Adrenal gland (tissue), 12 donors: Measurements from ENCODE around the gene MTUS2. TPM values are rescaled to one million over a fixed set of nuclear protein-coding genes. Genes with fewer than 3 reads are reported as not detected.

ENCODE experiments used
- DNase-seq, 7 donors: peaks; one replicate each; pipeline ENCODE4 v3.0.0-alpha.2; 2019 to 2020
- H3K27ac ChIP-seq, 5 donors: fragments of 200-600 bp; sonication (generic) in 4 of 5; 1 replicate in 3 of 5; 2 replicates in 2 of 5; pipeline versions ENCODE4 v1.5.1 to v1.8.0; 2016 to 2020; ENCODE audit warnings: mild to moderate bottlenecking in 1 of 5
- H3K27me3 ChIP-seq: fragments of 200-600 bp; 2 replicates; pipeline ENCODE4 v1.8.0; 2021
- H3K36me3 ChIP-seq, 2 donors: fragments of 200-600 bp; replicated peaks in 1 of 2; 1 replicate in 1 of 2; 2 replicates in 1 of 2; pipeline versions ENCODE4 v1.5.1 to v1.8.0; 2018 to 2022
- H3K4me1 ChIP-seq, 2 donors: fragments of 200-600 bp; replicated peaks in 1 of 2; 1 replicate in 1 of 2; 2 replicates in 1 of 2; pipeline versions ENCODE4 v1.5.1 to v1.8.0; 2018 to 2021
- H3K4me3 ChIP-seq, 4 donors: fragments of 200-600 bp; sonication (generic) in 3 of 4; one replicate each; pipeline ENCODE4 v1.5.1; 2016 to 2018
- H3K9me3 ChIP-seq, 3 donors: fragments of 200-600 bp; sonication (generic) in 1 of 3; replicated peaks in 1 of 3; 1 replicate in 2 of 3; 2 replicates in 1 of 3; pipeline versions ENCODE4 v1.5.1 to v1.8.0; 2016 to 2021
- POLR2A ChIP-seq, 2 donors: fragments of 450-650 bp; IDR thresholded peaks; one replicate each; pipeline ENCODE4 v1.6.1; 2017; ENCODE audit warnings: antibody characterized with exemption in 2 of 2, mild to moderate bottlenecking in 2 of 2, moderate library complexity in 1 of 2
- WGBS, 4 donors: extraction: QIAGEN DNeasy Blood & Tissue Kit in 2 of 4; methylation state at CpG; one replicate each; pipeline versions ENCODE4 v1.1.5 to v1.1.7; 2013 to 2017; 5-methylcytosine and 5-hydroxymethylcytosine counted together
- intact Hi-C, 2 donors: fragments of 100-400 bp; cut with DNase I; formaldehyde crosslinking; loops; one replicate each; pipeline versions ENCODE4 v1.14.1 to v1.15.0; 2022 to 2023
- polyA plus RNA-seq, 3 donors: library from polyadenylated mRNA; stranded (reverse); fragments of 200-250 nt in 2 of 3; fragments of 350-450 nt in 1 of 3; fragmentation: Illumina TruSeq in 1 of 3; extraction: RNeasy Lipid Tissue Mini Kit (QIAGEN cat#74804) in 1 of 3; gene quantifications; one replicate each; pipeline ENCODE4 v1.2.3, GENCODE V29; 2013 to 2014
- total RNA-seq, 9 donors: library from RNA; depleted of rRNA in 4 of 9; stranded (reverse); fragments of >200 nt in 4 of 9; fragments of 120-200 nt in 1 of 9; fragmentation: NEBNext Ultra II Directional in 1 of 9; extraction: Animal tissue kit (Norgen Biotek cat#: 25700) in 1 of 9; gene quantifications; one replicate each; pipeline versions ENCODE4 v1.1.0 to v1.2.4, GENCODE V29; 2013 to 2023
- TF ChIP-seq, protein P1 (sequence below), 6 experiments: fragments of 450-650 bp in 4 of 6; fragments of 200-600 bp in 2 of 6; sonication (generic) in 1 of 6; IDR thresholded peaks; 1 replicate in 5 of 6; 2 replicates in 1 of 6; pipeline versions ENCODE4 v1.5.1 to v1.8.0; 2016 to 2021; ENCODE audit warnings: antibody characterized with exemption in 6 of 6, mild to moderate bottlenecking in 2 of 6, moderate library complexity in 1 of 6
- donor health status: healthy with polysubstance abuse.
- donor health status: Bipolar disorder and iron deficiency.
- donor health status: DM: yes; HTN: yes; CAD: no.
- donor health status: DM: no; HTN: no; CAD: no.
- donor health status: DM: no; HTN: no; CAD: no.
- donor health status: DM: yes; HTN: yes; CAD: no.

The MTUS2 gene
- total and polyA plus RNA-seq, 12 donors = 0.07 to 0.24 (median 0.14) TPM; not detected in 5

DNA sequence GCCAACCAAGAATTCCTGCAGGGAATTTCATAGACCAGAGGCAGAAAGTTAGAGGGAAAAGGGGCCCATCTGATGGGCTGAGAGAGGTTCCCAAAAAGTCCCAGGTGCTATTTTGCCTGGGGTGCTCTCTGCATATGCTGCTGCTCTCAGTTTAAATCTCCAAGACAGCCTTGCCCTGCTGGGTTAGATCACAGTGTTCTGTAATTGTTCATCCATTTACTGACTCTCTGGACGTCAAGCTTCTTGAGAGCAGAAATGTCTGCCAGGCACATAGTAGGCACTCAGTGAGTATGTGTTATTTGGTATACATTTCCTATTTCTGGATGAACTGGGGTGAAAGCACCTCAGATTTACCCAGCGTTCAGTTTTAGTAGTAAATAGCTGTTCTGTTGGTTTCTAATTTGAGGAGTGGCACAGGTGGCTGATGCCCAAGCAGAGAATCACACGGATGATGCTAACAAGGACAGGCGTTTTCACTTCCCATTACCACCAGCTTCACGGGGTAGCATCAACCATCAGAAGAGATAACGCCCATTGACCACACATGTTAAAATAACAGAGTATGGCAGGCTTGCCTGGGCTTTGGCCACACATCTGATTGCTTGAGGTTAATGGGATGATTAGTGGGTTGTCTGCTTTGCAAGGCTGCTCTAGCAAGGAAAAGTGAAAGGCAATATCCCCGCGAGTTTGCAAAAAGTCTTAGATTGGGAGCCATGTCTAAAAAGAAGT lies 614.2 kb downstream of the MTUS2 start:
- Histone ChIP-seq H3K36me3 (no peaks in the 10 kb centered on the region), H3K4me1 (peaks cover 0 to 20% of the 10 kb centered on the region in 2 donors), H3K4me3 (no peak overlapping the region), H3K9me3 (no peaks in the 10 kb centered on the region), H3K27ac (peak overlapping the region in 2 of 5 donors; percentile 55 to 58), H3K27me3 (no peaks in the 10 kb centered on the region)
- TF ChIP-seq POLR2A (IDR thresholded peaks at IDR 0.05) = no peak
- TF ChIP-seq, protein P1, sequence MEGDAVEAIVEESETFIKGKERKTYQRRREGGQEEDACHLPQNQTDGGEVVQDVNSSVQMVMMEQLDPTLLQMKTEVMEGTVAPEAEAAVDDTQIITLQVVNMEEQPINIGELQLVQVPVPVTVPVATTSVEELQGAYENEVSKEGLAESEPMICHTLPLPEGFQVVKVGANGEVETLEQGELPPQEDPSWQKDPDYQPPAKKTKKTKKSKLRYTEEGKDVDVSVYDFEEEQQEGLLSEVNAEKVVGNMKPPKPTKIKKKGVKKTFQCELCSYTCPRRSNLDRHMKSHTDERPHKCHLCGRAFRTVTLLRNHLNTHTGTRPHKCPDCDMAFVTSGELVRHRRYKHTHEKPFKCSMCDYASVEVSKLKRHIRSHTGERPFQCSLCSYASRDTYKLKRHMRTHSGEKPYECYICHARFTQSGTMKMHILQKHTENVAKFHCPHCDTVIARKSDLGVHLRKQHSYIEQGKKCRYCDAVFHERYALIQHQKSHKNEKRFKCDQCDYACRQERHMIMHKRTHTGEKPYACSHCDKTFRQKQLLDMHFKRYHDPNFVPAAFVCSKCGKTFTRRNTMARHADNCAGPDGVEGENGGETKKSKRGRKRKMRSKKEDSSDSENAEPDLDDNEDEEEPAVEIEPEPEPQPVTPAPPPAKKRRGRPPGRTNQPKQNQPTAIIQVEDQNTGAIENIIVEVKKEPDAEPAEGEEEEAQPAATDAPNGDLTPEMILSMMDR (IDR thresholded peaks at IDR 0.05) = no peak
- WGBS, 4 donors = 74 to 80% (median 74%) methylated on average over 8 of the region's 8 CpGs
- DNase-seq = no peak
- intact Hi-C loops = no loop called here

- WGBS, 4 donors = 53 to 75% (median 68%) methylated on average over 6 of the region's 6 CpGs
- DNase-seq = peak in 3 of 7 donors; percentile 3 to 42 (median 27)
- TF ChIP-seq, protein P1 (IDR thresholded peaks at IDR 0.05) = no peak
- no peak for TF ChIP-seq POLR2A (IDR thresholded peaks at IDR 0.05)
- Histone ChIP-seq H3K9me3 (no peaks in the 10 kb centered on the region), H3K36me3 (no peaks in the 10 kb centered on the region), H3K27me3 (no peaks in the 10 kb centered on the region), H3K4me3 (no peak overlapping the region), H3K4me1 (peaks cover 0 to 20% of the 10 kb centered on the region in 2 donors), H3K27ac (peak overlapping the region in 3 of 5 donors; percentile 8 to 58 (median 55))
- intact Hi-C loops = no loop called here
These were observed 615.2 kb downstream of the MTUS2 start for GRCh38 chr13:29435125-29435911.

DNA sequence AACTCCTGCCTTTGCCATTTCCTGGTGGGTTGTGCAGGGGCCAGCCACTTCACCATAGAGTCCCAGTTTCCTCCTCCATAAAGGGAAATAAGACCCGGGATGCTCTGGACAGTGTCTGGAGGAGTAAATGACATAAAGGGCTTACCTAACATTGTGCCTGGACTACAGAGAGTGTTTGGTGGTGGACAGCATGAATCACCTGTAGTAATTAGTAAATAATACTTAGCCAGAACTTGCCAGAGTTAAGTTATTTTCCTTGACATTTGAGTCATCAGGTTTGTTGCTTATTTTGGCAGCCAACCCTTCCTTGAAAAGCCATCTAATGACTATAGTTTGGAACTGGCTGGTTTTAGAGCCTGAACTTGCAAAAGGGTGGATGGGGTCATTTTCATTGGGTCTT lies 616.2 kb downstream of the MTUS2 start:
- no peak for DNase-seq
- no peaks in the 10 kb centered on the region for H3K9me3 ChIP-seq
- intact Hi-C loops = no loop called here
- 54 to 89% (median 77%) methylated on average over 1 of the region's 1 CpG for WGBS, 4 donors
- peaks cover 0 to 20% of the 10 kb centered on the region in 2 donors for H3K4me1 ChIP-seq
- peak overlapping the region in 2 of 5 donors; percentile 55 to 58 for H3K27ac ChIP-seq
- H3K27me3 ChIP-seq = no peaks in the 10 kb centered on the region
- H3K4me3 ChIP-seq = no peak overlapping the region
- no peaks in the 10 kb centered on the region for H3K36me3 ChIP-seq
- TF ChIP-seq, protein P1 (IDR thresholded peaks at IDR 0.05) = no peak
- TF ChIP-seq POLR2A (IDR thresholded peaks at IDR 0.05) = no peak

GRCh38 chr13:29436721-29437280 lies 616.7 kb downstream of the MTUS2 start:
- TF ChIP-seq POLR2A (IDR thresholded peaks at IDR 0.05) = no peak
- TF ChIP-seq, protein P1 (IDR thresholded peaks at IDR 0.05) = no peak
- Histone ChIP-seq H3K4me3 (no peak overlapping the region), H3K27me3 (no peaks in the 10 kb centered on the region), H3K9me3 (no peaks in the 10 kb centered on the region), H3K4me1 (peaks cover 0 to 20% of the 10 kb centered on the region in 2 donors), H3K27ac (no peak overlapping the region), H3K36me3 (no peaks in the 10 kb centered on the region)
- intact Hi-C loops = no loop called here
- 76 to 90% (median 86%) methylated on average over 3 of the region's 3 CpGs for WGBS, 4 donors
- no peak for DNase-seq
